GM18873 (cell line): ENCODE results near the gene AKAP13.
"Not testable (repeated sequence)": the region's sequence is repeated elsewhere in the genome, so short reads cannot be mapped to it uniquely, and the experiment has no call there.

ENCODE experiments used
- ATAC-seq: cut with Tn5 transposase; IDR thresholded peaks from one replicate; pipeline ENCODE4 v1.9.1; 2021; ENCODE audit warnings: mild to moderate bottlenecking, moderate library complexity, moderate number of reproducible peaks; ENCODE audit not compliant: unreplicated experiment, low FRiP score

The AKAP13 gene

DNA sequence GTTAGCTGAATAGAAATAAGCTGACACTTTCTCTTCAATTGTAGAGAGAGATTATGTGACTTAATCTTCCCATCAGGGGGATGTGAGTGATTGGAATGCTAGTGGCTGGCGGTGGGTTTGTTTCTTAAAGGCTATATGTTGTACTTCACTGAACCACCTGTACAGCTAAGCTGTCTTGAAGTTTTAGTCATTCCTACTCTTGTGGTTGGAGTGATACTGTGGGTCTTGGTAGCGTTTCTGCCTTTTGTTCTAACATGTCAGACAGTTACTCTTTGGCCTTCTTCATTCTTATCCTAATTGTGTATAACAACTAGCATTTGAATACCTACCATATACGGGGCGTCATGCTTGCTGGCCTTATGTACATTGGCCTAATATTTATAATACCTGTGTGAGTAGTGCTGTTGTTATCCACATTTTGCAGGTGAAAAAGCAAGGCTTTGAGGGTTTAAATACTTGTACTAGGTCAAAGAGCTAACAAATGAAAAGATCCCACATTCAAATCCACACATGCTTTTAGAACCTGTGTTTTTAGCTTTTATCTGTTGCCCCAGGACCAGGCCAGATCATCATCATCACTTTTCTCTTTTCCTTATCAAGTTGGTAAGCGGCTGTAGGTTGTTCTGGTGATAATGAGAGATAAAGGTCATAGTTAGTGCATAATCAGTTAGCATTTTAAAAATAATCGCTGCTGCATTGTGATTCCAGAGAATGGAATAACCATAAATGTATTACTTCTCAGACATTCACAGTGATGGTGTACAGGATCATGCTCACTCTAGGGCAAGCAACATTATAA, 50.2 kb downstream of the AKAP13 start:
- ATAC-seq: peak; percentile 95

DNA sequence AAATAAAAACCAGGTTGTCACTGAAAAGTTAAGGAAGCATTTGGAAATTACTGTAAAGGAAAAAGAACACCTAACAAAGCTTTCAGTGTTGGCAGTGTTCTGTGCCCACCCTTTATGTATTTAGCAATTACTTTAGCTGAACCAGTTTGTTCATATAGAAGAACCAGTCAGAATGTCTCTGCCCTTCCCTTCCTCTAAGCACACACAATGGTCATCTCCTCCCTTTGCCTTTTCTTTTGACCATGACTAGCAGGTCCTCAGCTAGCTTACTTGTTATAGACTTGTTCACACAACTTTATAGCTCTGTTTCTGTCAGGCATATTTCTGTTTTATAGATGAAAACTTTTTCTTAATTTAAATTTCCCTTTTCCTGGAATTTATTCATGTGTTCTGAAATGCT, 59.6 kb downstream of the AKAP13 start:
- no peak for ATAC-seq

DNA sequence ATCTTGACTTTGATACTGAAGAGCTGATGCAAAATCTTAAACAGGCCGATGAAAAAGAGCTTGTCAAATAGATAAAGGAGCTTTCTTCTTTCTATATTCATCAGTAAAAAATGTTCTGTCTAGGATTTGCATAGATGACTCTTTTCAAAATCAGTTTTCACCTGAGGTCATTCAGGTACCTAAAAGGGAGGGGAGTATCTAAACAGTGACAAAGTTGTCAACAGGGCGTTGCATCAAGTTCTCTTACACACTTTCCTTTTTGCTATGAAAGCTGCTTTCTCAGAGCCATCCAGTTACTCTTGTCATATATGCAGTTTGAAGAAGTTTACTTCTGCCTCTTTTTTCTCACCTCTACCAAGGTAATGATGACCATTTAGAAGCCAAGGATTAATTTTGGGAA, 60.0 kb downstream of the AKAP13 start:
- ATAC-seq: no peak

DNA sequence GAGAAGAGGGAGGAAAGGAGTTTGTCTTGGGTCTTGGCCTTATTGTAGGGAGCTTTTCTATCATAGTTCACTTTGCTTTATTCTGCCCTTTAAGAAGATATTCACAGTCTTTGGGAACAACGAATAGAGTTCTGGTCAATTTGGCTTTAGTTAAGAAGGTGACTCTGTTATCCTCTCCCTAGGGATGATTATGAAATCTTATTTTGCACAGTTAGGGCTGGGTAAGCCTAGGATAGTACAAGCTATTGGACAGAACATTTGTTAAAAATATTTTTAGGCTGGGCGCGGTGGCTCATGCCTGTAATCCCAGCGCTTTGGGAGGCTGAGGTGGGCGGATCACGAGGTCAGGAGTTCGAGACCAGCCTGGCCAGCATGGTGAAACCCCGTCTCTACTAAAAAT, 61.5 kb downstream of the AKAP13 start:
- ATAC-seq: not testable (repeated sequence)

DNA sequence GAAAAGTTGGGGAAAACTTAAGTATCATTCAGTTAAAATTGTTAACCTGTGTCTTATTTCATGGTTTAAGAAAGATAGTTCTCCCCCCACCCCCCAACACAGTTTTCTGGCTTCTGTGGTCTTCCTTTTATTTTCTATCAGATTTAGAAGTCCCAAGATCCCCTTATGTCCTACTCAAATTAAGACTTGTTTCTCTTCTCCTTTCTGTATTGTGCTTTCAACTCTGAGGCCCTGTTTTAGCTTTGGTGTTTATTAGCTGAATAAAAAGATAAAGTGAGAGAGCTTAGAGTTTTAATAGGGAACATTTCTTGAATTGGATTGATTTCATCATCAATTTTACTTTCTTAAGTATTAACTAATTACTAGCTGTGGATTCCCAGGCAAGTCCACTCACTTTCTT, 62.6 kb downstream of the AKAP13 start:
- peak; percentile 27 for ATAC-seq

DNA sequence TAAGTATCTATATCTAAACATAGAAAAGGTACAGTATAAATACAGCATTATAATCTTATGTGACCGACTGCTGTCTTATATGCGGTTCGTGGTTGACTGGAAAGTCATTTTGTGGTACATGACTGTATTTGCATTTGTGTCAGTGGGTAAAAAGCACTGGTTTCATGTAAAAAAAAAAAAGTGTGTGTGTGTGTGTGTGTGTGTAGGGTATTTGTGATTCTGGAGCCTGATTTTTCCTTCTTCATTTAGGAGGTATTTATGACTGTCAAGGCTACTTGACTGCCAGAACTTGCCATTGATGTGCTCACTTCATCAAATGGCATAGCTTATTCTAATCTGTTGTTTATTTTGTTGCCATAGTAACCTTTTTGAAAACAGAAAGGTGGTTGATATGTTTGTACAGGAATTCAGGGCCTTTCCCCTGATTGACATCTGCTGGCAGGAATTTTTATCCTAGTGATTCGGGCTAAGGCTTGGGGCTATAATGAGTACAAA, 63.2 kb downstream of the AKAP13 start:
- peak; percentile 75 for ATAC-seq

DNA sequence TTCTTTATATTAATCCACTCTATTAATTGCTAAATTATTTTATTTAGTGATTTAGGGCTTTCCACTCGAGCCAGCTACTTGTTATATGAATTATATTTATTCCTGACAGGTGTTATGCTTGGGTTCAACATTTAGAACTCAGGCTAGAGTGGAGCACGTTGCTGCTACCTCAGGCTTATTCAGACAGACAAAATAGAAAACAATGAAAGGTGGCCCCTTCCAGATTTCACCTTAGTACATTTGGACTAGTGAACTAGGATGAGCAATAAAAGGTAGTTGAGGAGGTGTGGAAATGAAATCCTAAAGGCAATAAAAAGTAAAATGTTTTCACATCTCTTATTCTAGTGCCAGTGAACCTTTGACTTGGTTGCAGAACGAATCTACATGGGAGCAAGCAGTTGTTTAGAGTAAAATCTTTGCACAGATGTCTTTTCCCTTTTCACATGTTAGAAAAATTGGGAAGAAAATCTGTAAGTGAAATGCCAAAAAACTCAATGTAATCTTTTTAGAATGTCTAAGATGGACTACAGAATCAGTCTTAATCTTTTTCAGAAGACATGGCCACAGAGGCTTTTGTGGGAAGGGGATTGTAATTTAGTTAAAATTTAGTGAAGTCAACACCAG, 63.8 kb downstream of the AKAP13 start:
- no peak for ATAC-seq

DNA sequence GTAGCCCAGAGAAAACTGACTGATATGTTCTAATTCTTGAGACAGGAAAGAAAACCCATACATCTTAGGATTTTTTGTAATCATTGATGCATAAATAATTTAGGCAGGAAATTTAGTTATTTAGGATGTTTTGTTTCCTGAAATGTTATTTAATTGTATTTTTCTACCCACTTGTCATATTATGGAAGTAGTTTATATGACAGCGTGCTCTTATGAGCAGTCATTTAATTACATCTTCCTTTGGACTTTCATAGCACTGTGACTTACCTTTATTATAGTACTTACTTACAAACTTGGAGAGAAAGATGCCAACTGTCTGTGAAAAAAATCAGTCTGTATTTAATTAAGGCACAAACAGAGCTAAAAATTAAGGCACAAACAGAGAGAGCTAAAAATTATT, 65.0 kb downstream of the AKAP13 start:
- ATAC-seq: no peak

DNA sequence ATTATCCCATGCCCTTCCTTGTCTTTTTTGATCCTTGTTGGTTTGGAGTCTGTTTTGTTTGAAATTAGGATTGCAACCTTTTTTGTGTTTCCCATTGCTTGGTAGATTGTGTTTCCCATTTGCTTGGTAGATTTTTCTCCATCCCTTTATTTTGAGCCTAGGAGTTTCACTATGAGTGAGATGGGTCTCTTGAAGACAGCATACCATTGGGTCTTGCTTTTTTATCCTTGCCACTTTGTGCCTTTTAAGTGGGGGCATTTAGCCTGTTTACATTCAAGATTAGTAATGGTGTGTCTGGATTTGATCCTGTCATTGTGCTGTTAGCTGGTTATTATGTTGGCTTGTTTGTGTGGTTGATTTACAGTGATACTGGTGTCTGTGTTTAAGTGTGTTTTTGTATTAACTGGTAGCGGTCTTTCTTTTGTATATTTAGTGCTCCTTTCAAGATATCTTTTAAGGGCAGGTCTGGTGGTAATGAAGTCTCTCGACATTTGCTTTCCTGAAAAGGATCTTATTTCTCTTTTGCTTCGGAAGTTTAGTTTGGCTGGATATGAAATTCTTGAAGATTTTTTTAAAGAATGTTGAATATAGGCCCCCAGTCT, 70.8 kb downstream of the AKAP13 start:
- ATAC-seq: no peak

DNA sequence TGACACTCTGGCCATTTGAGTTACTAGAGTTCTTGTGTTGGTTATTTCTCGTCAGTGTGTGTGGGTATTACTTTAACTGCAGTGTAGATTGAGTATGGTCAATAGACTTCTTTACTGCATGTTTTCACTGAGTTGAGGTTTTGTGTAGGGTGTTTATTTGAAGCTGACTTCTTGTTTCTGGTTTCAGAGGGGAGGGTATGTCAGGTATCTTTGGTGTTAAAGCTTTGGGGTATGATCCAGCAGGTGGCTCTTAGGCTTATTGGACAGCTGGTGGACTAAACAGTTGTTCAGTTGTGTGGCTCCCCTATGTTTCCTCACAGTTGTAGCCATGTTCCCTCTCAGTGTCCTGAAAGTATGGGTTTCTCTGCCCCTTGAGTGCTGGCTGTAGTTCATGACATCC, 72.0 kb downstream of the AKAP13 start:
- ATAC-seq: no peak

DNA sequence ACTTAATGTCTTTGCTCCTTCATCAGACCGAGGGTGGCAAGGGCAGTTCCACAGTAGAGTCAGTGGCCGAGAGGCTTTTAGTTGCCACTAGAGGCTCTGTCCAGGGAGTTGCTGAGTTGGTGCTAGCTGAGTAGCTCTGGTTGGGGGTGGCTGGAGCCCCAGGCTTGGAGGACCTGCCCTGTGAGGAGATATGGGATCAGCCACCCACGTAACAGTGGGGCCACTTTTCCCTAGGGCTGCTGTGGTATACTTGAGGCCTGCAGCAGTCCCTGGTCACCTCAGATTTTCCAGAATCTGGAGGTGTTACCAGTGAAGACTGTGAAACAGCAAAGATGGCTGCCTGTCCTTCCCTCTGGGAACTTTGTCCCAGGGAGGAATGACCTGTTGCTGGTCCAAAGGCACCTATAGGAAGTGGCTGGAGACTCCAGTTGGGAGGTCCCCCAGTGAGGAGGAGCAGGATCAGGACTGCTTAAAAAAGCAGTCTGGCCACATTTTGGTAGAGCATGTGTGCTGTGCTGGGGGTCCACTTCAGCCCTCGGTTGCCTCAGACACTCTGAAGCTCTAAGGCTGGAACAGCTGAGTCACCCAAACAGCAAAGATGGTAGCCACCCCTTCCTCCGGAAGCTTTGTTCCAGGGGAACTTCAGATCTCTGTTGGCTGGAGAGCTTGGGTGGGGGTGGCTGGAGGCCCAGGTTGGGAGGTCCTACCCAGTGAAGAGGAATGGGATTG, 72.9 kb downstream of the AKAP13 start:
- ATAC-seq: no peak

DNA sequence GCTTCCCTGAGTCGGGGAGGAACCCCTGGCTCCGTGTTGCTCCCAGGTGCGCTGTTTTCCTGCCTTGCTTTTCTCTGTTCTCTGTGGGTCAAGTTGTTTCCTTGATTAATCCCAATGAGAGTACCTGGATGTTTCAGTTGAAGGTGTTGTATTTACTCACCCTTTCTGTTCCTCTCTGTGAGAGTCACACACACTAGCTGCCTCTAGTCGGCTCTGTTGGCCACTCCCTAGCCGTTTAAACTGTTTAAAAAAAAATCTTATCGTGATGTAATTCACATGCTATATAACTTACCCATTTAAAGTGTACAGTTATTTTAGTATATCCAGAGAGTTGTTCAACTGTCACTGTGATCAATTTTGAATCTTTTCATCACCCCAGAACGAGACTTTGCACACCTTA, 74.0 kb downstream of the AKAP13 start:
- ATAC-seq: no peak

DNA sequence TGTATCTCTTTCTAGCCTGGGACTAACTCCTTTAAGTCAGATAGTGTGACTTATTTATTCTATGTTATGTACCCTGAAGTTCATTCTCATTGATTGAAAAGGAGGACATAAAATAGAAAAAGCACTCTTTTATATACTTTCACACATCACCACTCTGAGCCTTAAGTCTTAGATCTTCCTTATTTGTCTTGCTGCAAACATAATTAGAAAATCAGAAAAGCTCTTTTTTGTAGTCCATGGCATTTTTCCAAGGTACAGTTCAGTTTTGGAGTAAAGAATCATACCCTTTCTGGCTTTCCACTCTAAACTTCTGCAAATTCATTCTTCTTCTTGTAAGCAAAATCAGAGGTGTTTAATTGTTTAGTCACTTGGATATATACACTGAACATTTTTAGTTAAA, 75.5 kb downstream of the AKAP13 start:
- ATAC-seq: no peak

DNA sequence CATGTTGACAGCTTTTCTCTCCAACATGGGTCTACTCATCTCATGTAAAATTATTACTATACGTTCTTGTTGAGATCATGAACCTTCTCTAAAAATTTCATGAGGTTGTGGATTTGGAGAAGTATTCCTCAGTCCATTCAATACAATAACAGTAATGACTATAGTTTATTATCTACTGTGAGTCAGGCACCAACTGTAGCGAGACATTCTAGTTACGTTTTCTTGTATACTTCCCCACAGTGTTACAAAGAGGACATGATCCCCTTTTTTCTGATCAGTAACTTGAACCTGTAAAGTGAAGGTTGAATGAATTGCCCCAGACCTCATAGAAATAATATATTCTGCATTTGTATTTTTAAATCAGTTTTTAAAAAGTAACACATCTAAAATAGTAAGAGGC, 76.4 kb downstream of the AKAP13 start:
- ATAC-seq: no peak

DNA sequence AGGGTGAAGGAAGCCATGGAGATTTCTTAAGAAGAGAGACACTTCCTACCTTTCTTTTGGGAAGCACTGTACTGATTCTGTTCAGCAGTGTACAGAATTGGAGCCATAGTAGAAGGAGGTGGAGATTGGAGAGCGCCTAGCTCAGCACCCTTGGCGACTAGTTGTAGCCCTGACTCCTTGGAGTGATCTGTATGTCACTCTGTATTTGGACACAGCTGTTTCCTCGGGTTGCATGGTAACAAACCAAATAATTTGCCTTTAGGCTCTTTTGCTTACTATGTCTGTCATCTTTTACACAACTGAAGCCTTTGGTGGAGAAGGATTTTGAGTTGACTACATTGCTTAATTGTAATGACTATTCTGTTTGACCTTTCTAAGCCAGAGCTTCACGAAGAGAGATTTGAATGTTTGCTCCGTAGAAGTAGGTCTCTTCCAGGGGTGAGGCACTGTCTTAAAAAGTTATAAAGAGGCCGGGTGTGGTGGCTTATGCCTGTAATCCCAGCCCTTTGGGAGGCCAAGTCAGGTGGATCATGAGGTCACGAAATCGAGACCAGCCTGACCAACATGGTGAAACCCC, 77.1 kb downstream of the AKAP13 start:
- peak; percentile 87 for ATAC-seq

DNA sequence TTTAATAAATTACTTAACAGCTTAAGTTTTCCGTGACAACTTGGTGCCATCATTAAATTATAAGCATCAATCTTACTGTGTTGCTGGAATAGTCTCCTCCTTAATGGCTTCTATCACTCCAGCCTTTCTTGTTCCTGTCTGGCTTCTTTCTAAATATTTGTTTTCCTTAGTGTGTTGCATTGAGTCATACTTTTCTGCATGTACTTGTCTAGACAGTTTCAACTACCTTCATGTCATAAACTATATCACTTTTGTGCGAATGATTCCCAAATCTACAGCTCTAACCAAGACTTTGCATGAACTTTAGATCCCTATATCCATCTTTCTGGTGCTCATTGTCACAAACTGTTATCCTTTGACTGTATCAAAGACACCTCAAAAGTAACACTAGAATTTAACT, 78.4 kb downstream of the AKAP13 start:
- no peak for ATAC-seq

DNA sequence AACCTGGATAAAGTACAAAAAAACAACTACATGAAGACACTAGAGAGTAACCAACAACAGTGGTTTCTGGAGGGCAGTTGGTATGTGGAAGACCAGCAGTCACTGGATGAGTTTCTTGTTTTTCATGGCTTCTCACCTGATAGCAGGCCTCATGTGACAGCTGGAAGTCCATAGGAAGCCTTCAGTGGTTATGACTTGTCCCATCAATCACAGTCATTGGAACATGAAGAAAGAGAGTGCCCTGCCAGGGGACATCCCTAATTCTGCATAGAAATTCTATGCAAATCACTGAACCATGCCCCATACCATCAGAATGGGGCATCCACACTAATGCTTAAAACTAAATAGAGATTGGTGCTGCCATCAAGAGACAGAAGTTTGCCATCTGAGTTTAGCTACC, 81.6 kb downstream of the AKAP13 start:
- no peak for ATAC-seq

DNA sequence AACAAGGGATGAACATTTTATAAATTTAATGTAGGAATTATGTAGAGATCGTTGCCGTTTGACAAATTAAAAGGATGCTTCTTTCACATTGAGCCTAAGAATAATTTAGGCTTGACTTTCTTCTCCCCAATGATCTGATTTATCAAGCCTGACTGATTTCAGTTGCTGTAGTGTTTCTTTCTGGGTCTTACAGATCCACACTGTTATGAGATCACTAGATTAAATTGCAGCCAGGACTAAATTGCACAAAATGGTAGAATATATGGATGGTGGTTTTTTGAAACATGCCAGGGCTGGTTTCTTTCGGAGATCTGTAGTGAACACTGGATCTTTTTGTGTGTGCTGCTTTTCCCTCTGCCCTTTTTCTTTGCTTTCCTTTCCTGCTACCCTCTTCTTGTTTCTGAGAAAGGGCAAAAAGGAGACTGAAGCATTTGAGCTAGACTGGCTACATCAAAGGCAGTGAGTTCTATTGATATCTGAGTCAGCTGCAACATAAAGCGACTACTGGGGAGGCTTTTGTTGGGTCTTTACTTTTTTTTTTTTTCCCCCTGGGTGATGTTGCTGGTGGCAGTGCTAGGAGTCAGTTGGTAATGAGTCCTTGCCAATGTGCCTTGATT, 83.0 kb downstream of the AKAP13 start:
- ATAC-seq: no peak

DNA sequence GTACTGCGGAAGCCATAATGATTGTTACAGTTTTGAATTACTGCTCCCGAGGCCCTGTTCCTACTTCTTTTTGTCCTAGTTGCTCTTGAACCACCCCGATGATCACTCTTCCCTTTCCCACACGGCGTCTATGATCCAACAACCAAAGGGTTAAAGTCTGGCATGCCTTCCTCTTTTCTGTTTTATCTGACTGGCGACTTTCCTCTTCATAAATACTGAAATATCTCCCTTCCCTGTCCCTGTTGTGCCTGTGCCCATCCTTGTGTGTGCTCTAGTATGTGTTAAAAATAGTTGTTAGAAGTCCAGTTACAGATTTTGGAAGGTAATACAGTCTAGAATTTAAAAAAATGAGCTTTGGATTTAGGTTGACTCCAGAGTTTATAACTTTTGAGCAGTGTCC, 83.6 kb downstream of the AKAP13 start:
- ATAC-seq: no peak

DNA sequence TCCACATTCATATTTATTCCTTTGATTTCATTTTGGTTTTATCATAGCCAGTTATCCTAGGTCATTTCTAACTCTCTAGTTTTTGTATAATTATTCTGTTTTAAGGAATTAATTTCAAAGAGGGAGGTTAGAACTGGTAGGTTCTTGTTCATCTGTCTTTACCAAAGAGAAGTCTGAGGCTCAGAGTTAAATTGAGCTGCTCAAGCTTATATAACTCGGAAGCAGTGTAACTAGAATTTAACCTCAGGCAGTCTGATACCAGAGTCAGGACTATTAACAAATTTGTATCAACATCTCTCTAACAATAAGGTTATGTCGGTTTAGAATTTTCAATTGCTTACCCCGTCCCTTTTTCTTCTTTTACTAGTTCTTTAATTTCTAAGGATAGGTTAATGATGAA, 84.1 kb downstream of the AKAP13 start:
- ATAC-seq: no peak
